DMS 273 (cell line): ENCODE data around the gene NEK4.

Experiments
- DNase-seq: peaks from one replicate; lab custom pipeline; 2025; ENCODE audit not compliant: unreplicated experiment; lab: John Stamatoyannopoulos, UW

NEK4 gene

DNA sequence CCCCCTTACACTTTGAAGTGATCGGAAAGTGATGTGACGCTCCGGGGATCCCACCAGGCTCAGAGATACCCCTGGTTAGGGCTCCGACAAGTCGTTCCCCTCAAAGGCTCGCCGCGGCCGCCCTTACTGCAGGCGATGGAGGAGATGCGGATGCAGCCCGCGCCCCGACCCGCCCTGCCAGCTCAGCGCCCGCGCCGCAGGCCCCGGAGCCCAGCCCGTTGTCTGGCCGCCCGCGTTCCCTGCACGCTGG is 65.4 kb downstream of the NEK4 start:
- no peak for DNase-seq

DNA sequence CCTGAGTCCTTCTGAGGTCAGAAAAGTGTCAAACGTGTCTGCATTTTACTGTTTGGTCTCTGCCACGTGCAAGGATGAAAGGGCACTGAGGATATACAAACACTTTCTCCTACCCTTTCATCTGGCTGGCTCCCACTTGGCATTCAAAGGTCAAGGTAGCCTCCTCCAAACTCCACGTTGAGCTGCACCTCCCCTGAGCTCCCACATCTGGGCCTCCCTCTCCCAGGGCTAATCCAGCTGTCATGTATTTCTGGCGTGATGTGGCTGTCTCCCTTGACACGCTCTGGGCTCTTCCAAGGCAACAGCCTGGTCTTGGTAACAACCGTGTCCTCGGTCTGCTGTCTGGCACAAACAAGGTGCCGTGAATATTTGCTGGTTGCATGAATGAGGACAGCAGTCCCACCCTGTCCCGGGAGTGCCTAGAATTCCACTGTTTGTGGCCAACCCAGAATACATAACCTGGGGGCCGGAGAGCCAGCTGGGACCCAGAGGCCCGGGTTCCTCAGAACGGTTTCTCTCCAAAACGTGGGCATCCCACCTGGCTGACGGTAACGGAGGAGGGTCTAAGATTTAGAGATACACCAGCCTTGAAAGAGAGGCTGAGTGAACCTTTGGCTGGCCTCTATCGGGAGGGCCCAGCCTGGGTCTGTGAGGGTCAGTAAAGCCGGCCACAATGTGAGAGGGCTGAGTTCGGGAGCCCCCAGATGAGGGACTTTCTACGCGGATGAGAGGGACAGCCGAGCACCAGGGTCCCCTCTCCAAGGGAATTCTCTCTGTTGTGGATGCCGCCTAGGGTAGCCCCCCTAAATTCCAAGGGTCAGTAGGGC is 65.9 kb downstream of the NEK4 start:
- DNase-seq: peak; percentile 57

DNA sequence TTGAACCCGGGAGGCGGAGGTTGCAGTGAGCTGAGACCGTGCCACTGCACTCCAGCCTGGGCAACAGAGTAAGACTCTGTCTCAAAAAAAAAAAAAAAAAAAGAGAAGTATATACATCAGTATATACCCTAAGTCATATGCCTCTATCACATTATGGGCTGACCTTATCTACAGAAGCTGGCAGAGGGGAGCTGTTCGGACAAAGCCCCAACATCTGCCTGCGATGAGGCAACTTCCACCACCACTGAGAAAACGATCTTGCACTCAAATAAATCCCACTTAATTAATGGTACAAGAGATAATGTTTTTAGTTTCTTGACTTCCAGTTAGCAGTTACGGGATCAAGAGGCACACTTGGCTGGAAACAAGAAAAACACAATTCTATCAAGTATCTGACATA is 67.4 kb downstream of the NEK4 start:
- no peak for DNase-seq

DNA sequence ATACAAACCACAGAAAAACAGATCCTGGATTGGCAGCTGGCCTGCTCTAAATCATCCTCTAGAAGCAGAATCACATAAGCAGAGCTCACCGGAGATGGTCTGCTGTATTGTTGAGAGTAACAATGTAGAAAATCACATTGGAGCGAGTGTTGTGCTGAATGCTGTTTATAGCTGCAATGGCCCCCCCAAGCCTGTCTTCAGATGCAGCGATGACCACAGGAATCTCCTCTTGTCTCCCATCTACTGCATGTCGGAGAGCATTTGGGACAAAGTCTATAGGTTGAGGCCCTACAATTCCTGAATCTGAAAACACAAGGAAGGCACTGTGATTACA is 73.1 kb downstream of the NEK4 start:
- no peak for DNase-seq

DNA sequence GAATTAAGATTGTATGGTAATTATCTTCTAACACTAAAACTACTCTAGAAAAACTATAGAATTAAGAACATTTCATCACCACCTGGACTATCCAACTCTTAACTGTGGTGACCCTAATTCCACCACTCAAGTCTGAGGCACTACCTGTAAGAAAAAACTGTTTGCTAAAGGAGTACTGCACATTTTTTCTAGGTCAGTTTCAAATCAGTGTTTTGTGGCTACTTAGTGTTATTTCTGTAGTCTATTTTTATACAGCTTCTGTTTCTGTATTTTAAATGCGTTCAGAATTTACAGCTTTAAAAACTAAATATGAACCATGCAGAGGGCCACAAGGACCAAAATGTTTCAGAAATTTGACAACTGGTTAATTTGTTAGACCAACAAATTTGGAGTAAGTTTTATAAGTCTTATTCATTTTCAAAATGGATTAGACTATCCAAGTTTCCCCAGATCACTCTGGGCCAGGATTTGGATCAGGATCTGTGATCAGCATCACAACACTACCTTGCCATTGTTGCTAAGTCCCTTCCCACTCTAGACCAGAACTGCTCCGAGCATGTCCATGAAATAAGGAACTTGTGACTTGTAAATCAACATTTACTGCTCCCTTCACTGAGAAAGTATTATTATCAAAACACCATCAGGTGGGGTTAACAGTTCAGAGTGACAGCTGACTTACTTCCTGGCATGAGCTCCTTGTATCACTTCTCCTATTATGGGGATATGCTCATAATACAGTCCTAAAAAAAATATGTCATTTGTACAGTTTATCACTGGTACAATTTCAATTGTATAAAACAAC is 73.7 kb downstream of the NEK4 start:
- DNase-seq: no peak

DNA sequence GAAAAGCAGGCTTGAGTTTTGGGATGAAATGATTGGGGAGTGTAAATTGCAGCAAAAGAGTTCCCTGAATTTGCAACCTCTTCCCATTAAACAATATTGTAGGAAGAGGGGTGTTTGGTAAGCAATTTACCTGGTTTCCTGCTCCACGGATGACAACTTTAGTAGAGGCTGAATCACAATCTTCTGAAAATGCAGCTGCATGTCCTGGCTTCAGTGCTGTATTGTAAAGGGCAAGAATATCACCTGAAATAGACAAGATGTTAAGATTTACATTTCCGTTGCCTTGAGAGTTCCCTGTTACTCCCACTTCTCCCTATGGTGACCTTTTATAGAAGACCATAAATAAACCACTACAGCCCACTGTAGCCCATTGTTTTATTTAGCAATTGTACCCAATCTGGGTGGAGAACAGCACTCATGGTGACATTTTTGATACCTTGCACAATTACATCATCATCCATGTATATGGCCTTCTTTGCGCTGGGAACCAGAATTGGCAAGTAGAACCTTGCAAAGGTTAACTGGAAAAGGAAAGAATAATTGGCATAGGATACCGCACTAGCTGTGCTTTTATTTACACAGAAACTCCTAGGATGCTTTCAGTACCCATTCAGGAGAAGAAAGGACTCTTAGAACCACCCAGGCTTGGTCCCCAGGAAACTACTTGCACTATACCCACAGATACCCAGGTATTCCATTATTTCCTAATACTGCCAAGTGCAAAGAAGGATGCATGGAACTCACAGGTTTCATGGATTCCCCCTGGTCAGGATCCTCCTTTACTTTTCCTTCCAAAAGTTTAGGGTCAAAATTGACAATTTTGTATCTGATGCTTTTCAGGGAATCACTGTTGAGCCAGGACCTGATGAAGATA is 74.7 kb downstream of the NEK4 start:
- peak; percentile 19 for DNase-seq

DNA sequence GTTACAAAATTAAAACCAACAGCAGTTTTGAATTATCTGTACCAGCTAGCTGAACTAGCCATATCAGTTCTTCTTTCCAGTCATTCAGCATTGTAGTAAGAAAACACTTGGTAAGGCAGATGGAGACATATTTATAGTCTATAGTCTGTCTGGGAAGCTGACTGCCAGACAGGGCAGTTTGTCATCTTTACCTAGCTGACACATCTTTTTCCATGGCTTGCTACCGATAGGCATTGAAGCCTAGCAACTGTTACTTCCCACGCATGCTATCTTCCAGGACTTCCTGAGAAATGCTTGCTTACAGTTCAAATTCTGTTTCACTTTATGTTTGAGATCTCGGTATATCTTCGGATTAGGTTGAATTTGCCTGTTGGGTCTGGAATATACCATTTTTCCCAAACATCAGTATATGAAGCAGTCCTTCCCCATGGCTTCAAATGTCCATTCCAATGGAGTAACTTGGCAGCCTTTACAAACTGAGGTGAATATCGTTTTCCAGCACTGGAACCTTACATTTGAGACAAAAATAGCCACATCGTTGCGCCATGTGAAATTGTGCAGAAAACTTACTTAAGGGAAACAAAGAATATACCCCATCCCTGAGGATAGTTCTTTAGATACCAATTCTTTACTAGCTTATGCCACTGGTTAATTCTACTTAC is 76.1 kb downstream of the NEK4 start:
- DNase-seq: no peak

DNA sequence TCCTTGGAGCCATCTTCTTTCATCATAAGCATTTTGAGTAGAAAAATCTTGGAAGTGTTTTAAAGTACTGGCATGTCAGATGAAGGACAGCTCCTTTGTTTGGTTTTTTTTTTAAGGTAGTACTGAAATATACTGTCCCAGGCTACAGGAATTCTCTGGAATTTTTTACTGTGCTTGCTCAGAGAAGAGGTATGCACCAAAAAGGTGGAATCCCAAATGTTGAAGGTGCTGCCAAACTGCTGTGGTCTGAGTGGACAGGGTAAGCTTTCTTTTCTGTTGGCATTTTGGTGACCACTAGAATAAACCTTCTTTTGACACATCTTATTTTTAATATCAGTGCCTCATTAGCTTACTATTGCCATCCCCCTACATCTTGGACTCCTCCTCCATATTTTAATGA is 77.7 kb downstream of the NEK4 start:
- DNase-seq: no peak

DNA sequence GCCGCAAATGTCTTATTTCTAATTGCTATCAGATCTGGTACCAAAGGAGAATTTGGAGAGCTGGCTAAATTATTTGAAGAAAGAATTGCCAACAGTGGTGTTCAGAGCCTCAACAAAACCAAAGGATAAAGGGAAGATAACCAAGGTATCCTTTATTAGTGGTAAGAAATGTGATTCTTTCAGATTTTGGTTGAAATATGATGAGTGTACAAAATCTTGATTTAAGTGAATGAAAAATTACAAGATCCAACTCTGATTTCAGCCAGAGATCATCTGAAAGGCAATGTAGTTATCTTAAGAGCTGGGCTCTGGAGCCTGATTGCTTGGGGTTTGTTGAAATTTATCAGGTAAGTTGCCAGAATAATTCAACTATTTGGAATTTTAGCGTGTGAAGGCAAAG is 80.2 kb downstream of the NEK4 start:
- no peak for DNase-seq

DNA sequence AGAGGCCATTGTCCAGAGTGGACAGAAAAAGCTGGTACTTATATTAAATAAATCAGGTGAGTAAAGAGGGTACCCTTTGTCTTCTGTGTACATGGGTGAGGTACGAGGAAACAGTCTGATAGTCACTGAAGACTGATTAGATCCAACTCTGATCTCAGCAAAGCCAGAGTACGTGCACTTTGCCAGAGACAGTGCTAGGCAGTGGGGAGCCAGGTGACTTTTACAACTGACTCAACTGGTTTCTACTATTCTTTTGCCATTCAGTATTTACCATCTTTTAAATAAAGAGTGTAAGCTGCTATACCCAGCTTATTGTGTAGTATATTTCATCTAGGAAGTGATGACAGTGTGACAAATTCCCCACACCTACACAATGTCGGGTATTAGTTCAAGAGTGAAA is 81.6 kb downstream of the NEK4 start:
- DNase-seq: no peak

DNA sequence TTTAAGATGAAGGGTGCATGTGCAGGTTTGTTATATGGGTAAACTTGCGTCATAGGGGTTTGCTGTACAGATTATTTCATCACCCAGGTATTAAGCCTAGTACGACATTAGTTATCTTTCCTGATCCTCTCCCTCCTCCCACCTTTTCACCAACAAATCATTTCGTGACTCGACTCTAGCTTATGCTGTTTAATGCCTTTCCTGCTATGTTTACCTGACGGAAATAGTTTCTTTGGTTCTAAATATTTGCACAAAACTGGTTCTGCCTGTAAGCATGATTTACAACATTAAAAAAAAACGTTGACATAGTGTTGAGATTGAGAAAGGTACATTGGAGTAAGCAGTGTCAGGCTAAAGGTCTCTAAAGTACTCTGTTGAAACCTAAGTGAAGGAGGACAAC is 82.5 kb downstream of the NEK4 start:
- no peak for DNase-seq

DNA sequence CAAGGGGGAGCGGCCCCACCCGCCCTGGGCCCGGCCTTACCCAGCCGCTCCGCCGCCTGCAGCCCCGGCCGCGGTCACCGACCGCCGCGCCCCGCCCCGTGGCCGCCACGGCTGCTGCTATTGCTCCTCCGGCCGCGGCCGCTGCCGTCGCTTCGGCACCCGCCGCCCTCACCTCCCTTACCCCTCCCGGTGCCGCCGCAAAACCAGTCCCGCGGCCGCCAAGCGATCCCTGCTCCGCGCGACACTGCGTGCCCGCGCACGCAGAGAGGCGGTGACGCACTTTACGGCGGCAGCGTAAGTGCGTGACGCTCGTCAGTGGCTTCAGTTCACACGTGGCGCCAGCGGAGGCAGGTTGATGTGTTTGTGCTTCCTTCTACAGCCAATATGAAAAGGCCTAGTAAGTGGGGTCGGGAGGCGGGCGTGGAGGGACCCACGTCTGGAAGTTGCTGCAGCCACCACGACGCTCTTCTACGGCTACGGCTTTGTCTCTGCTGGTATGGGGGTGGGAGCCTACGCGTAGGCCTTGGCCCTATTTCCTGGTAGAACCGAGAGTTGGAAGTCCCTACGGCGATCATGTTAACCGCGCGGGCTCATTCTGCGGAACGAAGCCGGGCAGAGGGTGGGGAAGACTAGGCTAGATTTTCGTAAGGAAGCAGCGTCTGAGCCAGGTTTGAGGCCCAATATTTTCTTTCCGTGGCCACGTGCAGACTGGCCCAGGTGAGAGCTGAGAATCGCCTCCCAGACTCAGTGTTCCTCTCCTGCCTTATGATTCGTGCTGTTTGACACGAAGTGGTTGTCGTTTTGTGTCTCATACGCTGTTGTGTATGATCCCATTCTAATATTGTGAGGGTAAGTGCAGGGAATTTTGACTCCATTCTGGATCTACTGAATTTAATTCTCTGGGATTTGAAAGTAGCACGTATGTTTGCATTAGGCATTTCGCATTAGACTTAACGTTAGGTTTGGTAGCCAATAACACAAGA is 84.7 kb downstream of the NEK4 start, which contains the start of the genes GNL3 and PBRM1:
TSS of gene GNL3 (plus strand) at position 324 of the 983 bp plus-strand sequence. CDS start at position 385, 61 bp downstream.
TSS of gene PBRM1 (minus strand) at position 205 of the 983 bp plus-strand sequence.
- peak; percentile 96 for DNase-seq

DNA sequence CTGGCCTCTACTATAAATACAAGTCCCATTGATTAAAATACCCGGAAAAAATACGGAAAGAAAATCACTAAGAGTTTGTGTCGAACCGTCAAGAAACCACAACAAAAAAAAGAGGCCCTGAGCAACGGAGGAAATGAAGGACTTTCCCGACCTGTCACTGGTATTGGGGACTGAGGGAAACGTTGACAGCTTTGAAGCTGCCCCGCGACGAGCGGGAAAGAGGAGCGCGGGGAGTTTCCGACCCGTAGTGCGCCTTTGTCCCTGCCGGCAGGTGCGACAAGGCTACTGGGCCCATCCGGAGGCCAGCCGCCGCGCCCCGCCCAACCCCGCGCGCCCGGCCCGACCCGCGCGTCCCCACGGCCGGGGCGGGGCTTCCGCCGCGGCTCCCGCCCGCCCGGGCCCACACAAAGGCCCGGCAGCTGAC is 85.4 kb downstream of the NEK4 start:
- peak; percentile 91 for DNase-seq

DNA sequence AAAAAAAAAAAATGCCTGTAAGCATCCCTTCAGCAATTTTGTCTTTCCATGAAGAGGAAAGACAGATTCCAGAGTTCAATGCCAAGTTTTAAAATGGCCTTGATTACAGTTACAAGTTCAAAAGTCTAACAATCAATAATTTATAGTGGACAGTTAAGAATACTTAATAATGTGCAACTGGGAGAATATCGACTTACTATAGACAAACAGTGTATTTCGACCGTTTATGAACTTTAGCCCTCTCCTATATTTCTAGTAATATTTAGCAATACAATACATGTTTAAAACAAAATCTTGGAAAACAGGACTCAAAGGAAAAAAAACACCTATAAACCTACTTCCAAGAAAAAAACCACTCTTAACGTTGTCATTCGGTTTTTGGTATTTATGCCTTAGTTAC is 86.6 kb downstream of the NEK4 start:
- no peak for DNase-seq

DNA sequence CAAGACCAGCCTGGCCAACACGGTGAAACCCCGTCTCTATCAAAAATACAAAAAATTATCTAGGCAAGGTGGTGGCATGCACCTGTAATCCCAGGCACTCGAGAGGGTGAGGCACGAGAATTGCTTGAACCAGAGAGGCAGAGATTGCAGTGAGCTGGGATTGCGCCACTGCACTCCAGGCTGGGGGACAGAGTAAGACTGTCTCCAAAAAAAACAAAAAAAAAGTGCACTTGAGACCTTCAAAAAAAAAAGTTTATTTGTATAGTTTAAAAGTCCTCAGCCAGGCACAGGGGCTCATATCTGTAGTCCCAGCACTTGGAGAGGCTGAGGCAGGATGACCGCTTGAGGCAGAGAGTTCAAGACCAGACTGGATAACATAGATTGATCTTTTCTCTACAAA is 87.1 kb downstream of the NEK4 start:
- no peak for DNase-seq

DNA sequence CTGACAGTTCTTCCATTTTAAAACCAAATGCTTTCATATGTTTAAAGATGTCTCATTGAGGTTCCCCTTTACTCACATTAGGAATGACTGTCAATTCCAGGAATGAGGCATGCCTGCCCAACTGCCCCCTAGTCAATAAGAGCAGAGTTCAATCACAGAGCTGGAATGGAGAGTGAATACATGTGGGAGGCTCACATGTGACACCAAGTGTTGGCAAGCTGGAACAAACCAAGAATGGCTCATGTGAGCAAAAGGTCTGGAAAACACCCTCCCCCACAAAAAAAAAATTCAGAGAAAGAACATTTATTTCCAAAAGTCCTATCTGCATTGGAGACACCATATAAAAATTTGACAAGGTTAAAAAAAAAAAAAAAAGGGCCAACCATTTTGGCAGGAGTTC is 88.7 kb downstream of the NEK4 start:
- DNase-seq: peak; percentile 50

DNA sequence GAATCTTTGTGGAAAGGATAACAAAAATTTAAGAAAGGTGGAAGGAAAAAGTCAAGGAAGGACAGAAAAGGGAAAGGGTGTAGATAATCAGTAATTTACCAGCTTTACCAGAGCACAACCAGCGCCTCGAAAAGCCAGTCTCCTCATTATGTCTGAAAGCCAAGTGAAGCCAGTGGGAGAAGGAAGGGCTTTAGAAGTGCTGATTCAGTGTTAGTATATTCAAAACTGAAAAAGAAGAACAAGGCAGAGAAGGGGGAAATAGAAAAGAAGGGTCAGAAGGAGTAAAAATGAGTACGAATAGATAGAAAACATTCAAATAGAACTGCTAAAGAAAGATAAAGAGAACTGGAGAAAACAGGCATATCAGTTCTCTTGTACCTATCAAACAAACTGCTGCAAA is 89.1 kb downstream of the NEK4 start:
- DNase-seq: no peak

DNA sequence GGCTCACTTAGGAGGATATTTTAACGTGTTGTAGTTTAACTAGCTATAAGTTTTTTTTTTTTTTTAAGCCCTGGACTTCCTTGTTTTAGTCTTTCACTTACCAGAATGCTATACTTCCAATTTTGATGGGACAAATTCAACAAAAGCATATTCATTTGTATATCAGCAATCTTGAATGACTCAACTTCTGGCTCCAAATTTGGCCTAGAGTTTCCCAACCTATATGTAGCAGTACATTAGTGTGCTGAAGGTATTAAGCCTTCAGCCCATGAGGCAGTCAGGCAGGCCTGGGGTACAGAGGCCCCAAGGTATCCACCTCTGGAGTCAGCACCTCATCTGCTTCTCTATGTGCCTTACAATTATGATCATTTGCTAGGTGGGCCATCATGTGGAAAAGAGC is 90.9 kb downstream of the NEK4 start:
- no peak for DNase-seq

DNA sequence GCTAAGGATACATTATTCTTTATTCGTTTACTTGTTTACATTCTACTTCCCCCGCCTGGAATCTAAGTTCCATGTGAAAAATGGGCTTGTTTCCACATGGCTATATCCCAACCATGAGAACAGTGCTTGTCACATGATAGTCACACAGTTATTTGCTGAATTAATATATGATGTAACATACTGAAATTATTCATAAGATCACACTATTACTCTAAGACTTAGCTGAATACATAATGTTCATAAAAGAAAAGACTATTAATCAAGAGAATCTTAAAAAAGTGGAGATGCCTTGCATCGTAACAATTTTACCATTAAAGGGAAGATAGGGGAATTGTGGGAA is 91.6 kb downstream of the NEK4 start:
- no peak for DNase-seq
